ENCODE results near the gene NDOR1.

- no peak for TF ChIP-seq CTCF (conservative IDR thresholded peaks at IDR 0.05; ENCODE audit: low read length)
- no peak for TF ChIP-seq EZH2phosphoT487 (IDR thresholded peaks at IDR 0.05; ENCODE audit: borderline replicate concordance)
These were observed 13.3 kb downstream of the NDOR1 start for GRCh38 chr9:137218754-137219271.

All from Loucy (cell line).